ENCODE results near the gene LDLRAD3.

Gene LDLRAD3

DNA sequence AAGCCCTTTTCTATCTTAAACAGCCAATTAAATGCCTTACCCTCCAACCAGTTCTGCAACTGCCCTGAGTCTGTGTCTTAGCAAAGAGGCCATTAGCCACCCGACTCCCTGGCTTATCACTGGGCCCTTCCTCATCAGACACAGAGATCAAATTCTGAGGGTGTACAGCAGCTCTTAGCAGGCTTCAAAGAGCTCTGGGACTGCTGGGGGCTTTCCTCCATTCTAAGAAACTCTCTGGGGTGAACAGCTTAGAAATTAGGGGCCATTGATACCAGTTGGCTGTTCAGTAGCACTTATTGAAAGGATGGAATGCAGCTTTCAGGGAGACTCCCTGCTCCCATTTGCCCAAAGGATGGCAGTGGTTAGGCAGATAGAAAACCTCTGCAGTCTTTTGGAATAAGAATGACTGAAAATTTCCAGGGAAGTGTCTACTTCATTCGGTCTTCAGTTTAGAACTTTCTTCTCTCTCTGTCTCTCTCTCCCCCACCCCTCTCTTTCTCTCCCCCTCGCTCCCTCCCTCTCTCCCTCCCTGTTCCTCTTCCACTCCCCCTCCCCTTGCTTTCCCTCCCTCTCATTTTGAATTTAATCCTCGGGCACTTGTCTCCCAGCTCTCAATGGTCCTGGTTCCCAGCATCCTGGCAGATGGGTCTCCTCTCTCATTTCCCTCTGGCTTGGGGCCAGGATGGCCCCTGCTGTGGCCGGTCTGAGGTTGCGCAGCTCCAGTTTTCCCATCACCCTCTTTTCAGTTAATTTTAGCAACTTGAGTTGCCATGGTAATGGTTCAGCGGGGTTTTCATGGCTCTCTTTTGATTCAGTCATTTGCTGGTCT lies 268.9 kb downstream of the LDLRAD3 start (continued):
- TF ChIP-seq, protein P1, sequence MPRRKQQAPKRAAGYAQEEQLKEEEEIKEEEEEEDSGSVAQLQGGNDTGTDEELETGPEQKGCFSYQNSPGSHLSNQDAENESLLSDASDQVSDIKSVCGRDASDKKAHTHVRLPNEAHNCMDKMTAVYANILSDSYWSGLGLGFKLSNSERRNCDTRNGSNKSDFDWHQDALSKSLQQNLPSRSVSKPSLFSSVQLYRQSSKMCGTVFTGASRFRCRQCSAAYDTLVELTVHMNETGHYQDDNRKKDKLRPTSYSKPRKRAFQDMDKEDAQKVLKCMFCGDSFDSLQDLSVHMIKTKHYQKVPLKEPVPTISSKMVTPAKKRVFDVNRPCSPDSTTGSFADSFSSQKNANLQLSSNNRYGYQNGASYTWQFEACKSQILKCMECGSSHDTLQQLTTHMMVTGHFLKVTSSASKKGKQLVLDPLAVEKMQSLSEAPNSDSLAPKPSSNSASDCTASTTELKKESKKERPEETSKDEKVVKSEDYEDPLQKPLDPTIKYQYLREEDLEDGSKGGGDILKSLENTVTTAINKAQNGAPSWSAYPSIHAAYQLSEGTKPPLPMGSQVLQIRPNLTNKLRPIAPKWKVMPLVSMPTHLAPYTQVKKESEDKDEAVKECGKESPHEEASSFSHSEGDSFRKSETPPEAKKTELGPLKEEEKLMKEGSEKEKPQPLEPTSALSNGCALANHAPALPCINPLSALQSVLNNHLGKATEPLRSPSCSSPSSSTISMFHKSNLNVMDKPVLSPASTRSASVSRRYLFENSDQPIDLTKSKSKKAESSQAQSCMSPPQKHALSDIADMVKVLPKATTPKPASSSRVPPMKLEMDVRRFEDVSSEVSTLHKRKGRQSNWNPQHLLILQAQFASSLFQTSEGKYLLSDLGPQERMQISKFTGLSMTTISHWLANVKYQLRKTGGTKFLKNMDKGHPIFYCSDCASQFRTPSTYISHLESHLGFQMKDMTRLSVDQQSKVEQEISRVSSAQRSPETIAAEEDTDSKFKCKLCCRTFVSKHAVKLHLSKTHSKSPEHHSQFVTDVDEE (CRISPR knock-in tag; IDR thresholded peaks at IDR 0.05): no peak
- no peak for TF ChIP-seq ZNF8 (CRISPR knock-in tag; IDR thresholded peaks at IDR 0.05)
- no peak for TF ChIP-seq ZNF565 (CRISPR knock-in tag; conservative IDR thresholded peaks at IDR 0.05; ENCODE audit: low read depth)
- TF ChIP-seq BACH2 (CRISPR knock-in tag; IDR thresholded peaks at IDR 0.05; ENCODE audit: borderline replicate concordance): no peak
- TF ChIP-seq GLIS3 (CRISPR knock-in tag; IDR thresholded peaks at IDR 0.05): no peak
- TF ChIP-seq OSR1 (CRISPR knock-in tag; IDR thresholded peaks at IDR 0.05): no peak
- no peak for TF ChIP-seq ZNF70 (CRISPR knock-in tag; IDR thresholded peaks at IDR 0.05)
- no peak for TF ChIP-seq ZFP3 (CRISPR knock-in tag; IDR thresholded peaks at IDR 0.05)
- TF ChIP-seq TCF4 (CRISPR knock-in tag; IDR thresholded peaks at IDR 0.05; ENCODE audit: borderline replicate concordance): no peak
- TF ChIP-seq CSDC2 (CRISPR knock-in tag; IDR thresholded peaks at IDR 0.05): no peak
- no peak for TF ChIP-seq RARB (CRISPR knock-in tag; IDR thresholded peaks at IDR 0.05)
- TF ChIP-seq TOX (CRISPR knock-in tag; IDR thresholded peaks at IDR 0.05; ENCODE audit: borderline replicate concordance): no peak
- TF ChIP-seq ISL1 (CRISPR knock-in tag; IDR thresholded peaks at IDR 0.05): no peak

DNA sequence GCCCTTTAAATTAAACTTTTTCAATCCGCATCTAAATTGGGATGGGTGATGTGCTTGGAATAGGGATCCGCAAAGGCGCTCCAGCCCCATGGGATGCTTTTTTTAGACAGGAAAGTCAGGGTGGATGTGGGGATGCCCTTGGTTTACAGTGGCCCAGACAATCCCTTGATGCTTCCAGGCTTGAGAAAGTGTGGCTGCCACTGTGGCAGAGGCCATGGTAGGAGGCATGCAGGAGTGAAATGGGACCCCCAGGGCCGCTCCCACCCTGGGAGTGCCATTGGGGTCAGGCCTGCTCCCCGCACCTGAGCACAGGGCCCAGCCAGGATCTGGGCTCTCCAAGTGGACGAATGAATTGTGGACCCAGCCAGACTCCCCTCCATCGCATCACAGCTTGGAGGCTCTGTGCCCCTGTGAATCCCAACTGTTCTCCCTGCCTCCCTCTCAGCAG lies 269.6 kb downstream of the LDLRAD3 start:
- TF ChIP-seq, protein P2, sequence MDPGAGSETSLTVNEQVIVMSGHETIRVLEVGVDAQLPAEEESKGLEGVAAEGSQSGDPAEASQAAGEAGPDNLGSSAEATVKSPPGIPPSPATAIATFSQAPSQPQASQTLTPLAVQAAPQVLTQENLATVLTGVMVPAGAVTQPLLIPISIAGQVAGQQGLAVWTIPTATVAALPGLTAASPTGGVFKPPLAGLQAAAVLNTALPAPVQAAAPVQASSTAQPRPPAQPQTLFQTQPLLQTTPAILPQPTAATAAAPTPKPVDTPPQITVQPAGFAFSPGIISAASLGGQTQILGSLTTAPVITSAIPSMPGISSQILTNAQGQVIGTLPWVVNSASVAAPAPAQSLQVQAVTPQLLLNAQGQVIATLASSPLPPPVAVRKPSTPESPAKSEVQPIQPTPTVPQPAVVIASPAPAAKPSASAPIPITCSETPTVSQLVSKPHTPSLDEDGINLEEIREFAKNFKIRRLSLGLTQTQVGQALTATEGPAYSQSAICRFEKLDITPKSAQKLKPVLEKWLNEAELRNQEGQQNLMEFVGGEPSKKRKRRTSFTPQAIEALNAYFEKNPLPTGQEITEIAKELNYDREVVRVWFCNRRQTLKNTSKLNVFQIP (CRISPR knock-in tag; IDR thresholded peaks at IDR 0.05; ENCODE audit: borderline replicate concordance, low read depth): no peak
- TF ChIP-seq, protein P1 (CRISPR knock-in tag; IDR thresholded peaks at IDR 0.05): no peak
- TF ChIP-seq SNAI2 (CRISPR knock-in tag; IDR thresholded peaks at IDR 0.05) (no peak), PPARA (CRISPR knock-in tag; IDR thresholded peaks at IDR 0.05; ENCODE audit: borderline replicate concordance) (no peak), ISL1 (CRISPR knock-in tag; IDR thresholded peaks at IDR 0.05) (no peak), TCF4 (CRISPR knock-in tag; IDR thresholded peaks at IDR 0.05; ENCODE audit: borderline replicate concordance) (no peak), ZC3H10 (CRISPR knock-in tag; IDR thresholded peaks at IDR 0.05) (no peak), OSR1 (CRISPR knock-in tag; IDR thresholded peaks at IDR 0.05) (no peak), GLIS3 (CRISPR knock-in tag; IDR thresholded peaks at IDR 0.05) (no peak)
- TF ChIP-seq, protein P3, sequence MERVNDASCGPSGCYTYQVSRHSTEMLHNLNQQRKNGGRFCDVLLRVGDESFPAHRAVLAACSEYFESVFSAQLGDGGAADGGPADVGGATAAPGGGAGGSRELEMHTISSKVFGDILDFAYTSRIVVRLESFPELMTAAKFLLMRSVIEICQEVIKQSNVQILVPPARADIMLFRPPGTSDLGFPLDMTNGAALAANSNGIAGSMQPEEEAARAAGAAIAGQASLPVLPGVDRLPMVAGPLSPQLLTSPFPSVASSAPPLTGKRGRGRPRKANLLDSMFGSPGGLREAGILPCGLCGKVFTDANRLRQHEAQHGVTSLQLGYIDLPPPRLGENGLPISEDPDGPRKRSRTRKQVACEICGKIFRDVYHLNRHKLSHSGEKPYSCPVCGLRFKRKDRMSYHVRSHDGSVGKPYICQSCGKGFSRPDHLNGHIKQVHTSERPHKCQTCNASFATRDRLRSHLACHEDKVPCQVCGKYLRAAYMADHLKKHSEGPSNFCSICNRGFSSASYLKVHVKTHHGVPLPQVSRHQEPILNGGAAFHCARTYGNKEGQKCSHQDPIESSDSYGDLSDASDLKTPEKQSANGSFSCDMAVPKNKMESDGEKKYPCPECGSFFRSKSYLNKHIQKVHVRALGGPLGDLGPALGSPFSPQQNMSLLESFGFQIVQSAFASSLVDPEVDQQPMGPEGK (CRISPR knock-in tag; IDR thresholded peaks at IDR 0.05; ENCODE audit: borderline replicate concordance): no peak
- ATAC-seq: no peak

DNA sequence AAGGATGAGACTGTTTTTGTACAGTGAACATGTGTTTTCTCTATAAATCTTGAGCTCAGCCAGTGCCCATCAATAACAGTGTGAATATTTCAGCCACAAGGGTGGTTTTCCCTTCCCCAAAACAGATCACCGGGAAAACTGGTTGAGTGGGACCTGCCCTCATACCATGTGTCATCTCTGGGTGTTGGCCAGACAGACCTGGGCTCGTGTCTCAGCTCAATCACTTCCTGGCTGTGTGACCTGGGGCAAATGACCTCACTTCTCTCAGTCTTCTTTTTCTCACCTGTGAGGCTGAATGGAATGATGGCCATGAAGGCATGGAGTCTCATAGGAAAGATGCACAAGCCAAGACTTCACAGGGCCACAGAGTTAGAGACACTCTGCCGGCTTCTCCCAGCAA lies 270.6 kb downstream of the LDLRAD3 start:
- TF ChIP-seq, protein P4, sequence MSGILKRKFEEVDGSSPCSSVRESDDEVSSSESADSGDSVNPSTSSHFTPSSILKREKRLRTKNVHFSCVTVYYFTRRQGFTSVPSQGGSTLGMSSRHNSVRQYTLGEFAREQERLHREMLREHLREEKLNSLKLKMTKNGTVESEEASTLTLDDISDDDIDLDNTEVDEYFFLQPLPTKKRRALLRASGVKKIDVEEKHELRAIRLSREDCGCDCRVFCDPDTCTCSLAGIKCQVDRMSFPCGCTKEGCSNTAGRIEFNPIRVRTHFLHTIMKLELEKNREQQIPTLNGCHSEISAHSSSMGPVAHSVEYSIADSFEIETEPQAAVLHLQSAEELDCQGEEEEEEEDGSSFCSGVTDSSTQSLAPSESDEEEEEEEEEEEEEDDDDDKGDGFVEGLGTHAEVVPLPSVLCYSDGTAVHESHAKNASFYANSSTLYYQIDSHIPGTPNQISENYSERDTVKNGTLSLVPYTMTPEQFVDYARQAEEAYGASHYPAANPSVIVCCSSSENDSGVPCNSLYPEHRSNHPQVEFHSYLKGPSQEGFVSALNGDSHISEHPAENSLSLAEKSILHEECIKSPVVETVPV (CRISPR knock-in tag; IDR thresholded peaks at IDR 0.05): no peak
- TF ChIP-seq RARB (CRISPR knock-in tag; IDR thresholded peaks at IDR 0.05): no peak
- TF ChIP-seq CSDC2 (CRISPR knock-in tag; IDR thresholded peaks at IDR 0.05): no peak
- no peak for ATAC-seq

All from SK-N-SH treated with all-trans-retinoic acid at 6 μM for 48 hours (cell line).